HEK293 (cell line): ENCODE results near the gene SHISAL2B.

Experiments
- CTCF ChIA-PET: fragments of 350-600 bp; formaldehyde crosslinking; extraction: SDS; loops from one replicate; lab custom pipeline; 2021; ENCODE audit warnings: antibody characterized with exemption; lab: Yijun Ruan, JAX
- POLR2A ChIA-PET: fragments of 300-600 bp; formaldehyde crosslinking; extraction: SDS; loops from one replicate; lab custom pipeline; 2020; ENCODE audit warnings: antibody characterized with exemption, inconsistent platforms; lab: Yijun Ruan, JAX
- H3K27ac ChIP-seq: fragments of 200-500 bp; sonication (Bioruptor generic); 2 replicates; pipeline ENCODE4 v1.5.1; 2014; ENCODE audit warnings: low read depth, low read length, control low read depth, inconsistent platforms; ENCODE audit errors: extremely low read depth
- H3K36me3 ChIP-seq, 2 experiments: fragments of 200-500 bp in 1 of 2; sonication (Bioruptor generic) in 1 of 2; 1 replicate in 1 of 2; 2 replicates in 1 of 2; pipeline ENCODE4 v1.5.1; 2014 to 2017; ENCODE audit warnings: inconsistent platforms in 2 of 2, low read length in 2 of 2; ENCODE audit not compliant: control insufficient read depth in 2 of 2, insufficient read depth in 1 of 2
- H3K4me1 ChIP-seq: fragments of 200-500 bp; sonication (Bioruptor generic); 2 replicates; pipeline ENCODE4 v1.5.1; 2014; ENCODE audit warnings: mild to moderate bottlenecking, low read length, inconsistent platforms; ENCODE audit not compliant: control insufficient read depth, insufficient read depth
- H3K4me3 ChIP-seq: 2 replicates; pipeline ENCODE4 v1.5.1; 2011; ENCODE audit warnings: low read depth, mild to moderate bottlenecking, control low read depth, low read length, moderate library complexity
- H3K9me3 ChIP-seq: fragments of 200-500 bp; sonication (Bioruptor generic); 2 replicates; pipeline ENCODE4 v1.5.1; 2014; ENCODE audit warnings: low read depth, low read length, inconsistent platforms; ENCODE audit not compliant: control insufficient read depth, insufficient read depth
- FEZF1 ChIP-seq: fragments of 450-650 bp; formaldehyde crosslinking; IDR thresholded peaks from 2 replicates; pipeline ENCODE4 v1.5.1; 2016; ENCODE audit warnings: missing biosample characterization, missing genetic modification characterization
- IKZF3 ChIP-seq: fragments of 450-650 bp; IDR thresholded peaks from 2 replicates; pipeline ENCODE4 v1.5.0; 2018; ENCODE audit warnings: missing biosample characterization, mild to moderate bottlenecking, missing genetic modification characterization, moderate library complexity
- PRDM1 ChIP-seq: fragments of 450-650 bp; formaldehyde crosslinking; IDR thresholded peaks from 2 replicates; pipeline ENCODE4; 2016; ENCODE audit warnings: missing biosample characterization, missing genetic modification characterization
- PRDM10 ChIP-seq: fragments of 450-650 bp; formaldehyde crosslinking; IDR thresholded peaks from 2 replicates; pipeline ENCODE4 v1.5.1; 2016; ENCODE audit warnings: missing biosample characterization, missing genetic modification characterization
- PRDM4 ChIP-seq: fragments of 450-650 bp; formaldehyde crosslinking; IDR thresholded peaks from 2 replicates; pipeline ENCODE4 v1.5.1; 2017; ENCODE audit warnings: missing biosample characterization, missing genetic modification characterization
- ZBTB17 ChIP-seq: fragments of 450-650 bp; formaldehyde crosslinking; IDR thresholded peaks from 2 replicates; pipeline ENCODE4 v1.5.1; 2016; ENCODE audit warnings: missing biosample characterization, missing genetic modification characterization
- ZEB2 ChIP-seq: fragments of 450-650 bp; formaldehyde crosslinking; IDR thresholded peaks from 2 replicates; pipeline ENCODE4 v1.5.1; 2016; ENCODE audit warnings: missing biosample characterization, missing genetic modification characterization
- ZNF148 ChIP-seq: fragments of 450-650 bp; formaldehyde crosslinking; IDR thresholded peaks from 2 replicates; pipeline ENCODE4 v1.5.0; 2017; ENCODE audit warnings: missing biosample characterization, missing genetic modification characterization, borderline replicate concordance
- ZNF211 ChIP-seq: fragments of 450-650 bp; formaldehyde crosslinking; IDR thresholded peaks from 2 replicates; pipeline ENCODE4 v1.5.1; 2016; ENCODE audit warnings: low read depth, missing biosample characterization, missing genetic modification characterization
- ZNF341 ChIP-seq: fragments of 450-650 bp; formaldehyde crosslinking; IDR thresholded peaks from 2 replicates; pipeline ENCODE4; 2016; ENCODE audit warnings: low read depth, missing biosample characterization, missing genetic modification characterization
- ZNF426 ChIP-seq: fragments of 450-650 bp; formaldehyde crosslinking; IDR thresholded peaks from 2 replicates; pipeline ENCODE4 v1.5.1; 2017; ENCODE audit warnings: missing biosample characterization, missing genetic modification characterization, mild to moderate bottlenecking, inconsistent platforms, moderate library complexity
- ZNF473 ChIP-seq: fragments of 450-650 bp; formaldehyde crosslinking; IDR thresholded peaks from 2 replicates; pipeline ENCODE4 v1.5.1; 2017; ENCODE audit warnings: missing biosample characterization, missing genetic modification characterization
- ZNF514 ChIP-seq: fragments of 450-650 bp; formaldehyde crosslinking; IDR thresholded peaks from 2 replicates; pipeline ENCODE4 v1.5.1; 2016; ENCODE audit warnings: missing biosample characterization, missing genetic modification characterization
- ZNF624 ChIP-seq: fragments of 450-650 bp; formaldehyde crosslinking; IDR thresholded peaks from 2 replicates; pipeline ENCODE4 v1.5.1; 2017; ENCODE audit warnings: missing biosample characterization, missing genetic modification characterization
- ZNF626 ChIP-seq: fragments of 450-650 bp; sonication (Bioruptor Pico); formaldehyde crosslinking; IDR thresholded peaks from 2 replicates; pipeline ENCODE4 v1.5.1; 2018; ENCODE audit warnings: missing biosample characterization, missing genetic modification characterization, inconsistent platforms
- ZSCAN16 ChIP-seq: fragments of 450-650 bp; formaldehyde crosslinking; IDR thresholded peaks from 2 replicates; pipeline ENCODE4 v1.5.1; 2016; ENCODE audit warnings: missing biosample characterization, missing genetic modification characterization
- ZXDB ChIP-seq: fragments of 450-650 bp; formaldehyde crosslinking; IDR thresholded peaks from 2 replicates; pipeline ENCODE4 v1.5.1; 2016; ENCODE audit warnings: missing biosample characterization, missing genetic modification characterization
- TF ChIP-seq, protein P1 (sequence below): fragments of 450-650 bp; formaldehyde crosslinking; IDR thresholded peaks from 2 replicates; pipeline ENCODE4 v1.5.1; 2016; ENCODE audit warnings: missing biosample characterization, missing genetic modification characterization
- TF ChIP-seq, protein P2 (sequence below): fragments of 450-650 bp; formaldehyde crosslinking; IDR thresholded peaks from 2 replicates; pipeline ENCODE4 v1.5.1; 2017; ENCODE audit warnings: missing biosample characterization, missing genetic modification characterization
- TF ChIP-seq, protein P3 (sequence below): fragments of 450-650 bp; formaldehyde crosslinking; IDR thresholded peaks from 2 replicates; pipeline ENCODE4 v1.5.1; 2016; ENCODE audit warnings: missing biosample characterization, missing genetic modification characterization, low read depth

SHISAL2B gene

DNA sequence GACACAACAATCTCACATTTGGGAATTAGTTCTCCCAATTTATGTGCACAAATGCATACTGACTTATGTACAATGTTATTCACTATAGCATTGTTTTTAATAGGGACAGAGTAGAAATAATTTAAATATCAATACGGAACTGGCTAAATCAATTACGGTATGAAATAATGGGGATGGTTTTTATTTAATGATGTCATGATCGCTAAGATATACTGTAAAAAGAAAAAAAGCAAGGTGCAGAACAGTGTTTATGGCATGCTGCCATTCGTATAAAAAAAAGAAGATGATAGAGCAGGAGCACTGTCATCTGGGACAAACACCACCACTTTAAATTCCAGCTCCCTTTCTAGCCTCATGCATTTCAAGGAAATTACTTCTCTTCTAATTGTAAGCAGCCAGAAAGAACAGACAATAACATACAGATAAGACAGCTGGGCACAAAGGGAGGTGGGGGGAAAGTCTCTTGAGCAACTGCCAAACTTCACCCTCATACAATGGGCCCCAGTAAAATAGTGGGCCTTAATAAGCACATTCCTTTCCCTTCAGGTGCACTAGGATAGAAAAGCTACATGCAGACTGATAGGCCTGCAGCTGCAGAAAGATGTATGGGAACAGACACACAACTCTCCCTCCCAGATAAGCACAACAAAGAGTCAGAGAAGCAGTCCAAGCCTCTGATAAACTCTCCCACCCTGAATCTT lies 69.8 kb downstream of the SHISAL2B start:
- CTCF ChIA-PET, result no interaction called here
- POLR2A ChIA-PET, result no interaction called here

DNA sequence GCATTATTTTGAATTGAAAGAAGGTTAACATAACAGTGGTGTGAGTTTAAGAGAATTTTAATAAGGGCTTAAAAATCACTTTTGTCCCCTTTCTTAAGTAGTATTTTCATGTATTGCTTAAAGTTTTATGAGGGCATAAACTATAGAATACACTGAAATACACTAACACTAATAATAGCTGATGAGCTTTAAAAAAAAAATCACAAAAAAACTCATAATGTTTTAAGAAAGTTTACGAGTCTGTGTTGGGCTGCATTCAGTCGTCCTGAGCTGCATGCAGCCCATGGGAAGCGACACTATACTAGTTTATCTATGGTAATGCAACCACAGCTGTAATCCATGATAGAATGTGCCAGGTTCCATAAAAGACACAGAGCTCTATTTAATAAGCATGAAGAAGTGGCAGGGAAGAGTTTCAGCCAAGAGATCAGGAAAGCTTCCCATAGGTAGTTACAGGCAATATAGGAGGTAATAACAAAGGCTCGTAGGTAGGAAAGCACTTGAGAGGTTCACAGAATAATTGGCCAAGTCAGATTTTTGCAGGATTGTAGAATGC lies 73.7 kb downstream of the SHISAL2B start:
- POLR2A ChIA-PET, result no interaction called here
- no peak overlapping the region for H3K4me3 ChIP-seq
- TF ChIP-seq ZEB2 (tag by site-specific recombination) (no peak), ZNF148 (no peak), ZNF426 (tag by site-specific recombination) (no peak), PRDM10 (tag by site-specific recombination) (no peak), ZNF514 (tag by site-specific recombination) (no peak), FEZF1 (peak; percentile 88), ZNF473 (tag by site-specific recombination) (no peak), ZNF626 (tag by site-specific recombination) (no peak), ZNF211 (no peak), ZXDB (tag by site-specific recombination) (peak; percentile 41; the same call in 1 of the 2 replicates), ZNF624 (tag by site-specific recombination) (no peak), ZBTB17 (tag by site-specific recombination) (peak; percentile 57), PRDM1 (tag by site-specific recombination) (0 out of 2 replicates have a peak, but pooled peaks have one; percentile 8), ZNF341 (tag by site-specific recombination) (no peak), IKZF3 (tag by site-specific recombination) (no peak), PRDM4 (tag by site-specific recombination) (0 out of 2 replicates have a peak, but pooled peaks have one; percentile 15)
- TF ChIP-seq, protein P1, sequence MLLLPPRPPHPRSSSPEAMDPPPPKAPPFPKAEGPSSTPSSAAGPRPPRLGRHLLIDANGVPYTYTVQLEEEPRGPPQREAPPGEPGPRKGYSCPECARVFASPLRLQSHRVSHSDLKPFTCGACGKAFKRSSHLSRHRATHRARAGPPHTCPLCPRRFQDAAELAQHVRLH (tag by site-specific recombination), result peak; percentile 50; the same call in 1 of the 2 replicates

More for the DNA sequence above, 69.8 kb downstream of the SHISAL2B start:
- no peak overlapping the region for H3K27ac ChIP-seq
- no peak overlapping the region for H3K4me3 ChIP-seq
- TF ChIP-seq PRDM1 (tag by site-specific recombination), result 0 out of 2 replicates have a peak, but pooled peaks have one; percentile 29
- TF ChIP-seq, protein P2, sequence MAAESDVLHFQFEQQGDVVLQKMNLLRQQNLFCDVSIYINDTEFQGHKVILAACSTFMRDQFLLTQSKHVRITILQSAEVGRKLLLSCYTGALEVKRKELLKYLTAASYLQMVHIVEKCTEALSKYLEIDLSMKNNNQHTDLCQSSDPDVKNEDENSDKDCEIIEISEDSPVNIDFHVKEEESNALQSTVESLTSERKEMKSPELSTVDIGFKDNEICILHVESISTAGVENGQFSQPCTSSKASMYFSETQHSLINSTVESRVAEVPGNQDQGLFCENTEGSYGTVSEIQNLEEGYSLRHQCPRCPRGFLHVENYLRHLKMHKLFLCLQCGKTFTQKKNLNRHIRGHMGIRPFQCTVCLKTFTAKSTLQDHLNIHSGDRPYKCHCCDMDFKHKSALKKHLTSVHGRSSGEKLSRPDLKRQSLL (tag by site-specific recombination), result 0 out of 2 replicates have a peak, but pooled peaks have one; percentile 16
- TF ChIP-seq ZSCAN16 (tag by site-specific recombination), result no peak
- TF ChIP-seq, protein P3, sequence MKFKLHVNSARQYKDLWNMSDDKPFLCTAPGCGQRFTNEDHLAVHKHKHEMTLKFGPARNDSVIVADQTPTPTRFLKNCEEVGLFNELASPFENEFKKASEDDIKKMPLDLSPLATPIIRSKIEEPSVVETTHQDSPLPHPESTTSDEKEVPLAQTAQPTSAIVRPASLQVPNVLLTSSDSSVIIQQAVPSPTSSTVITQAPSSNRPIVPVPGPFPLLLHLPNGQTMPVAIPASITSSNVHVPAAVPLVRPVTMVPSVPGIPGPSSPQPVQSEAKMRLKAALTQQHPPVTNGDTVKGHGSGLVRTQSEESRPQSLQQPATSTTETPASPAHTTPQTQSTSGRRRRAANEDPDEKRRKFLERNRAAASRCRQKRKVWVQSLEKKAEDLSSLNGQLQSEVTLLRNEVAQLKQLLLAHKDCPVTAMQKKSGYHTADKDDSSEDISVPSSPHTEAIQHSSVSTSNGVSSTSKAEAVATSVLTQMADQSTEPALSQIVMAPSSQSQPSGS, result peak; percentile 72
- TF ChIP-seq, all 188 proteins: peak for 3
- Histone ChIP-seq H3K36me3 (peaks cover 0 to 21% of the 10 kb centered on the region in 2 experiments; a peak in 2 of 3 replicates), H3K4me1 (peaks cover 11% of the 10 kb centered on the region; the same call in 1 of the 2 replicates), H3K9me3 (no peaks in the 10 kb centered on the region)

More for the DNA sequence above, 73.7 kb downstream of the SHISAL2B start:
- H3K9me3 ChIP-seq, result no peaks in the 10 kb centered on the region
- CTCF ChIA-PET, result interaction anchor here (0.6 kb wide), 1 partner anchor 149 kb away, joined by 5 read pairs; no protein-coding TSS in a partner anchor
- peaks cover 0 to 38% of the 10 kb centered on the region in 2 experiments; a peak in 2 of 3 replicates for H3K36me3 ChIP-seq
- H3K27ac ChIP-seq, result peak overlapping the region; percentile 33
- H3K4me1 ChIP-seq, result peaks cover 11% of the 10 kb centered on the region
